Measurements from ENCODE around the gene NT5C2.
"Not testable (repeated sequence)": the region's sequence is repeated elsewhere in the genome, so short reads cannot be mapped to it uniquely, and the experiment has no call there.

NT5C2 gene

GRCh38 chr10:103199488-103199887 is 6.4 kb upstream of the NT5C2 start:
- DNase-seq, result no peak

- DNase-seq, result no peak
Measured at GRCh38 chr10:103198648-103199047, 5.6 kb upstream of the NT5C2 start.

- DNase-seq, result no peak
Measured at GRCh38 chr10:103197903-103198302, 4.8 kb upstream of the NT5C2 start.

GRCh38 chr10:103197174-103197573 is 4.1 kb upstream of the NT5C2 start:
- DNase-seq, result no peak

GRCh38 chr10:103196516-103196915 is 3.4 kb upstream of the NT5C2 start:
- DNase-seq, result no peak

- peak; percentile 8 for DNase-seq
Measured at GRCh38 chr10:103193820-103194529, 903 bp upstream of the NT5C2 start.

GRCh38 chr10:103192451-103193106 is 493 bp downstream of the NT5C2 start:
- peak; percentile 8 for DNase-seq

- DNase-seq, result no peak
Measured at GRCh38 chr10:103192089-103192450, 1.0 kb downstream of the NT5C2 start.

GRCh38 chr10:103191198-103191597 is 1.9 kb downstream of the NT5C2 start:
- not testable (repeated sequence) for DNase-seq

- no peak for DNase-seq
Measured at GRCh38 chr10:103188853-103189252, 4.2 kb downstream of the NT5C2 start.

GRCh38 chr10:103186128-103186527 is 6.9 kb downstream of the NT5C2 start:
- DNase-seq, result no peak

GRCh38 chr10:103184615-103185014 is 8.5 kb downstream of the NT5C2 start:
- DNase-seq, result no peak

GRCh38 chr10:103183991-103184451 is 9.1 kb downstream of the NT5C2 start:
- not testable (repeated sequence) for DNase-seq

- no peak for DNase-seq
Measured at GRCh38 chr10:103181244-103181643, 11.8 kb downstream of the NT5C2 start.

- no peak for DNase-seq
Measured at GRCh38 chr10:103180491-103180890, 12.6 kb downstream of the NT5C2 start.

- no peak for DNase-seq
Measured at GRCh38 chr10:103177123-103177522, 15.9 kb downstream of the NT5C2 start.

- DNase-seq, result no peak
Measured at GRCh38 chr10:103175580-103176285, 17.3 kb downstream of the NT5C2 start.

GRCh38 chr10:103174324-103174723 is 18.7 kb downstream of the NT5C2 start:
- not testable (repeated sequence) for DNase-seq

GRCh38 chr10:103171278-103171677 is 21.8 kb downstream of the NT5C2 start:
- DNase-seq, result no peak

GRCh38 chr10:103168438-103168837 is 24.6 kb downstream of the NT5C2 start:
- no peak for DNase-seq

GRCh38 chr10:103167554-103167953 is 25.5 kb downstream of the NT5C2 start:
- not testable (repeated sequence) for DNase-seq

GRCh38 chr10:103166523-103166922 is 26.5 kb downstream of the NT5C2 start:
- DNase-seq, result no peak

GRCh38 chr10:103163766-103164403 is 29.2 kb downstream of the NT5C2 start:
- DNase-seq, result not testable (repeated sequence)
